Urinary bladder (tissue), 4 donors: Measurements from ENCODE around the gene SYNJ2. TPM values are rescaled to one million over a fixed set of nuclear protein-coding genes. Genes with fewer than 3 reads are reported as not detected.
A peak's percentile ranks its signal among the peaks of the same experiment; 100 is the strongest.

ENCODE experiments used
- DNase-seq: peaks from one replicate; pipeline ENCODE4 v3.0.0-alpha.2; 2015; ENCODE audit errors: extremely low spot score
- H3K27ac ChIP-seq: one replicate; pipeline ENCODE4 v1.5.1; 2013; ENCODE audit warnings: low read depth, mild to moderate bottlenecking, moderate library complexity
- H3K36me3 ChIP-seq: one replicate; pipeline ENCODE4 v1.6.1; 2013; ENCODE audit warnings: mild to moderate bottlenecking, moderate library complexity; ENCODE audit not compliant: insufficient read depth
- H3K4me1 ChIP-seq: one replicate; pipeline ENCODE4 v1.6.1; 2013; ENCODE audit warnings: mild to moderate bottlenecking, moderate library complexity; ENCODE audit not compliant: insufficient read depth
- H3K4me3 ChIP-seq: one replicate; pipeline ENCODE4 v1.5.1; 2013; ENCODE audit warnings: low read depth, low read length
- WGBS: extraction: QIAGEN DNeasy Blood & Tissue Kit; methylation state at CpG from one replicate; pipeline ENCODE4 v1.1.7; 2013; 5-methylcytosine and 5-hydroxymethylcytosine counted together
- polyA plus RNA-seq: library from polyadenylated mRNA; stranded (reverse); fragments of 200-250 nt; gene quantifications from one replicate; pipeline ENCODE4 v1.2.3, GENCODE V29; 2013
- total RNA-seq: library from RNA; depleted of rRNA; stranded (reverse); fragments of >200 nt; gene quantifications from one replicate; pipeline ENCODE4 v1.2.3, GENCODE V29; 2014
- donor health status: healthy with polysubstance abuse.
- donor health status: healthy.

SYNJ2 gene
- total and polyA plus RNA-seq, 2 donors = 10.7 to 14.3 TPM

DNA sequence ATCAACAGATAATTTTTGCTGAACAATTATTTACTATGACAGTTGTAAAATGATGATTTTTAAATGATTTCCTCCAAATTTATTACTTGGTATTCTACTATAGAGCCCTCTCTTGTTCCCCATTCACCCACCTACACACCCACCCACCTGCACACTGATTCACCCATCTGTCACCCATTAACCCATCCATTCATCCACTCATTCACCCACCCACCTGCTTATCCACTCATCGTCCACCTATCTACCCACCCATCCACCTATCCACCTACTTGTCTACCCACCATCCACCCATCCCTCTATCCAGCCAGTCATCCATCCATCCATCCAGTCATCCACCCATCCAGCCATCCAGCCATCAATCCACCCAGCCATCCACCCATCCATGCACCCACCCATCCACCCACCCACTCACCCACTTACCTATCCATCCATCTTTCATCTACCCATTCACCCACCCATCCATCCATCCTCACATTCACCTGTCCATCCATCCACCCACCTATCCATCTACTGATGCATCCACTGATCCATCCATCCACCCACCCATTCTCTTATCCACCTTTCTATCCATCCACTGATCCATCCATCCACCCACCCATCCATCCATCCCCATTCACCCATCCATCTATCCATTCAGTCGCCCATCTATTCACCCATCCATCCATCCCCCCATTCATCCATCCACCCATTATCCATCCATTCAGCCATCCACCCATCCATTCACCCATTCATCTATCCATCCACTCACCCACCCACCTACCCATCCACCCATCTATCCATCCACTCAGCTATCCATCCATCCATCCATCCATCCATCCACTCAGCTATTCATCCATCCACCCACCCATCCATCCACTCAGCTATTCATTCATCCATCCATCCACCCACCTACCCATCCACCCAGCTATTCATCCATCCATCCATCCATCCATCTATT lies 72.0 kb downstream of the SYNJ2 start:
- no peak for DNase-seq
- no peaks in the 10 kb centered on the region for H3K4me1 ChIP-seq
- H3K36me3 ChIP-seq = peaks cover 2% of the 10 kb centered on the region
- no peak overlapping the region for H3K27ac ChIP-seq
- H3K4me3 ChIP-seq = no peak overlapping the region
- WGBS = 48% methylated on average over 2 of the region's 2 CpGs

DNA sequence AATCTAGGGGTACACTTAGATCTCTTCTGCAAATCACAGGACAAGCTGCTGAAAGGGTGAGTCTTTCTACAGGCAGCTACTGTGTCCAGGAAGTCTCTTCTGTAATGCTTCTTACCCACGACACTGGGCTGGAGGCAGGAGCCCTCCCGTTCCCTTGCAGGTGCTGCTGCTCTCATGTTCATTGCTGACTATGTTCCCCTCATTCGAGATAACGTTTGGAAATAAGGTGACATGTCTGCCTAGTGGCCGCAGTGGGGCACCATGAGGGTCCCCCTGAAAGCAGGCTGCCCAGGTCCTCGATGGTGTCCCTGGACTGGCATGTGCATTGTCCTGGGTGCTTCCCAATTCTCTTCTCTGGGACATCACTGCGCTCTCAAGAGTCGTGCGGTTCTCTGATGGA lies 74.7 kb downstream of the SYNJ2 start:
- WGBS = 91% methylated on average over 9 of the region's 9 CpGs
- no peak for DNase-seq
- peaks cover 2% of the 10 kb centered on the region for H3K36me3 ChIP-seq

DNA sequence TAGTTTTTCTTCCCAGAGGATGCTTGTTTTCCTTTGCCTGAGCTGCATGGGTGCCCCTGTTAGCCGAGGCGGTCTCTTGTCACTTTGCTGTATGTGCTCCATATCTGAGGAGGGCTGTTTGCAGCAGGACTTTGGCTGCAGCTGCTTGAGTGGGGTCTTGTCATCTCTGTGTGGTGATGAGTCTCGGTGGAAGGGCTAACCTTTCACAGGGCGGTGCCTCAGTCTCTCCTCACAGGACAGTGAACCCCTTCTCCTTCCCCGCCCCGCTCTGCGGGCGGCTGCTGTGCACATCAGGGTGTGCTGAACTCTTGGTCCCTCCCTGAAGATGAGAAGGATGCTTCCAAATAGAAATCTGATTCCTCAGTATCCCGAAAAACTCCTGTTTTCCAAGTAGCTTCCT lies 75.1 kb downstream of the SYNJ2 start:
- H3K27ac ChIP-seq = no peak overlapping the region
- WGBS = 93% methylated on average over 9 of the region's 9 CpGs
- DNase-seq = no peak

More for the DNA sequence above, 74.7 kb downstream of the SYNJ2 start:
- H3K27ac ChIP-seq = no peak overlapping the region
- H3K4me3 ChIP-seq = no peak overlapping the region
- peaks cover 4% of the 10 kb centered on the region for H3K4me1 ChIP-seq

DNA sequence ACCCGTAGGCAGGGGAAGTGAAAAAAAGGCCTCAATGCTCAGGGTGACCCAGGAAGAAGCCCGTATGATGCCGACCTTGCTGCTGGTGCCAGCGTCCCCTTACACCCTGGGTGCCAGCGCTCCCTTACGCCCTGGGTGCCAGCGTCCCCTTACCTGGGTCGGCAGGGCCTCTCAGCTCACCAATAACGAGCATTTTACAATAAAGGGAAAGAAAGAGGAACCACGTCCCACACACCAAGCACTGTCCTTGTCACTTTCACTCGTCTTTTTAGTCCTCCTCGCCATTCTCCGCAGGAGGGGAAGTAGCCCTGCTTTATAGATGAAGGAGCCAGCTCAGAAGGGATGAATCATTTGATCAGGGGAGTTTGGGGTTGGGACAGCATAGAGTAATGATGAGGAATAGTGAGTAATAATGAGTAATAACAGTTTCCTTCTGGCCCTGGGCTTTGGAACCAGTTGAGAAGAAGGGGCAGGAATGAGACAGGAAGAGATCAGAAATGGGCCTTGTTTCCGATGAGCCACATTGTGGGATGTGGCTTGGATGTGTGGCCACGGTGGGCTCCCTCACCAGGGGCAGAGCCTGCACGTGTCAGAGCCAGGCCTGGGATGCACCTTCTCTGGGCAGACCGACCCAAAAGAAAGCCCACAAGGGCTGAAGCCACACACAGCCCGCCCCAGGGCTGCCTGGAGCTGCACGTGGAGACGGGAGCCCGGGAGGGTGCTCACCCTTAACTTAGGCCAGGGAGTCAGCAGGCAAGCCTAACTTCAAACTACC lies 75.7 kb downstream of the SYNJ2 start:
- peaks cover 4% of the 10 kb centered on the region for H3K4me1 ChIP-seq
- peaks cover 2% of the 10 kb centered on the region for H3K36me3 ChIP-seq
- H3K4me3 ChIP-seq = no peak overlapping the region
- no peak for DNase-seq
- WGBS = 84% methylated on average over 21 of the region's 21 CpGs
- no peak overlapping the region for H3K27ac ChIP-seq

More for the DNA sequence above, 75.1 kb downstream of the SYNJ2 start:
- peaks cover 2% of the 10 kb centered on the region for H3K36me3 ChIP-seq
- peaks cover 4% of the 10 kb centered on the region for H3K4me1 ChIP-seq
- no peak overlapping the region for H3K4me3 ChIP-seq

- Histone ChIP-seq H3K4me3 (no peak overlapping the region), H3K27ac (no peak overlapping the region), H3K36me3 (peaks cover 2% of the 10 kb centered on the region), H3K4me1 (peaks cover 4% of the 10 kb centered on the region)
- DNase-seq = no peak
- WGBS = 0% methylated on average over 1 of the region's 1 CpG
These were observed 76.5 kb downstream of the SYNJ2 start for GRCh38 chr6:158058171-158058651.

DNA sequence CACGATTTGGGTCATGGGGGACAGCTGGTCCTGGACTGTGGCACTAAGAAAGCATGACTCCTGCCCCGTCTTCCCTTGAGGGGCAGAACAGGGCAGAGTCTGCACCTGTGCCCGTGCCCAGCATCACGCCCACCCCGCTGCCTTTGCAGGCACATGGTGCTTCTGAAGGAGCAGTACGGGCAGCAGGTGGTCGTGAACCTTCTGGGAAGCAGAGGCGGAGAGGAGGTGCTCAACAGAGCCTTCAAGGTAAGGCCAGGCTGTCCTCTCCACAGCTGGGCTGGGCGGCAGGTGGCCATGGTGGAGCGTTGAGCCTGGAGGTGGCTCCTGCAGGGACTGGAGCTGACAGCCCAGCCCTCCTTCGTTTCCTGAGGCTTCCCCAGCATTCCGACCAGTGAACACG lies 77.4 kb downstream of the SYNJ2 start:
- H3K4me1 ChIP-seq = peaks cover 4% of the 10 kb centered on the region
- no peaks in the 10 kb centered on the region for H3K36me3 ChIP-seq
- no peak overlapping the region for H3K27ac ChIP-seq
- H3K4me3 ChIP-seq = no peak overlapping the region
- 95% methylated on average over 13 of the region's 13 CpGs for WGBS
- DNase-seq = no peak

DNA sequence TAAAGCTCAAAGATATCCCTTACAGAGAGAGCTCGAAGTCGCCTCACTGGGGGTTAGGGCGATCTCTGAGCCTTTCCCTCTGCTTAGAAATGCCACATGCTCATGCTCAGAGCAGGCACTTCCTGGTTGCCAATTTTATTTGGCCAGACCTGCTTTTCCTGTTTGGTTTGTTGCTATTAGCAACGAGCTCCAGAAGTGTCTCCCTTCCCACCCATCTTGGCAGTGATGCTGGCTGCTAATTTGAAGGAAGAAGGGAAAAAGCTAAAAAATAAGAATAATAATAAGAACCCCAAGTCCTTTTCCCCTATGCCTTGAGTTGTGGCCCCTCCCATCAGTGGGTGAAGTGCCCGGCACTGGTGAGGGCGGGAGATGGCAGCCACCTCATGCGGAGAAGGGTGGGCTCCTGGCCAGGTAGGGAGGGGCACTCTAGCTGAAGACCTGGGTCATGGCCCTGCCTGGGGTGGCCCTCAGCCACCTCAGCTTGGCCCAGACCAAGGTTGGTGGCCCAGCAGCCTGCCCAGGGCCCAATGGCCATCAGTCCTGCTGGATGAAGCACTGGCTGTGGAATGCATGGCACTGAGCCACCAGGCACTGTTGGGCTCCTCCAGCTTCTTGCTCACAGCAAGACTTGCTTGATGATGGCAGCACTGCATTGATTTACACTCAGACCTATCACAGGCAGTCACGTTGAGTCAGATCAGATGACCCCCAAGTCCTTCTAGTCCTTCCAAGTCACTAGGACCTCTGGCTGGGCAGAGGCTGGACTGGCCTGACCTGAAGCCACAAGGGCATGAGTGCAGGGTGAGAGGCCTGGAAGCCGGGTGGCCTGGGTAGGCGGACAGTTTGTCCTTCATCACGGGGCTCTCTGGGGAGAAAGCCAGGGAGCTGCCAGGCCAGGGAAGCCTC lies 79.0 kb downstream of the SYNJ2 start:
- no peaks in the 10 kb centered on the region for H3K36me3 ChIP-seq
- peak overlapping the region; percentile 85 for H3K27ac ChIP-seq
- WGBS = 42% methylated on average over 11 of the region's 11 CpGs
- DNase-seq = peak; percentile 84
- no peak overlapping the region for H3K4me3 ChIP-seq
- peaks cover 4% of the 10 kb centered on the region for H3K4me1 ChIP-seq

GRCh38 chr6:158061361-158061708 lies 79.7 kb downstream of the SYNJ2 start:
- DNase-seq = no peak
- no peaks in the 10 kb centered on the region for H3K36me3 ChIP-seq
- H3K4me3 ChIP-seq = no peak overlapping the region

GRCh38 chr6:158061709-158062461 lies 80.2 kb downstream of the SYNJ2 start:
- no peak for DNase-seq
- 97% methylated on average over 29 of the region's 29 CpGs for WGBS

More at GRCh38 chr6:158061361-158061708, 79.7 kb downstream of the SYNJ2 start:
- WGBS = 91% methylated on average over 5 of the region's 5 CpGs
- Histone ChIP-seq H3K4me1 (peaks cover 4% of the 10 kb centered on the region), H3K27ac (no peak overlapping the region)

DNA sequence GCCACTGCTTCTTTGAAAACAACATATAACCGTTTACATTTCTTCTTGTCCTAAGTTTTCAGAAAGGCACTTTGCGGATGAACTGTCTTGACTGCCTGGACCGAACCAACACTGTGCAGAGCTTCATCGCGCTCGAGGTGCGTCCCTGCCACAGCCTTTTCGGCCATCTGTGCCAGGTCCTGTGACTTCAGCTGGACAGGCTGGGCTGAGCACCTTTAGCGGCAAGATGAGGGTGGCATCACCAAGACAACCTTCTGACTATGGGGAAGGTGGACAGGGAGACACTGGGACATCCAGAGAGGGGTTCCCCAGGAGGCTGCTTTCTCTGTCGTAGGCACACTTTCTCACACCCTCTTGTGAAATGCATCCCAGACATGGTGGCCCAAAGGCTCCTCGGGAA lies 82.1 kb downstream of the SYNJ2 start:
- 97% methylated on average over 11 of the region's 11 CpGs for WGBS
- no peaks in the 10 kb centered on the region for H3K36me3 ChIP-seq
- H3K27ac ChIP-seq = no peak overlapping the region
- no peak overlapping the region for H3K4me3 ChIP-seq
- DNase-seq = no peak
- peaks cover 4% of the 10 kb centered on the region for H3K4me1 ChIP-seq

More at GRCh38 chr6:158061709-158062461, 80.2 kb downstream of the SYNJ2 start:
- Histone ChIP-seq H3K4me1 (peaks cover 4% of the 10 kb centered on the region), H3K27ac (no peak overlapping the region), H3K36me3 (no peaks in the 10 kb centered on the region), H3K4me3 (no peak overlapping the region)

GRCh38 chr6:158064725-158065251 lies 83.1 kb downstream of the SYNJ2 start:
- WGBS = 90% methylated on average over 24 of the region's 24 CpGs
- H3K4me3 ChIP-seq = no peak overlapping the region
- H3K36me3 ChIP-seq = no peaks in the 10 kb centered on the region
- no peak overlapping the region for H3K27ac ChIP-seq
- peaks cover 4% of the 10 kb centered on the region for H3K4me1 ChIP-seq
- DNase-seq = no peak

- WGBS = 93% methylated on average over 23 of the region's 23 CpGs
- no peaks in the 10 kb centered on the region for H3K36me3 ChIP-seq
- no peak overlapping the region for H3K4me3 ChIP-seq
- no peaks in the 10 kb centered on the region for H3K4me1 ChIP-seq
- no peak for DNase-seq
- no peak overlapping the region for H3K27ac ChIP-seq
These were observed 84.6 kb downstream of the SYNJ2 start for GRCh38 chr6:158066136-158066781.
